ENCODE data around the gene NSF.
"Not testable (repeated sequence)": the region's sequence is repeated elsewhere in the genome, so short reads cannot be mapped to it uniquely, and the experiment has no call there.

The NSF gene

DNA sequence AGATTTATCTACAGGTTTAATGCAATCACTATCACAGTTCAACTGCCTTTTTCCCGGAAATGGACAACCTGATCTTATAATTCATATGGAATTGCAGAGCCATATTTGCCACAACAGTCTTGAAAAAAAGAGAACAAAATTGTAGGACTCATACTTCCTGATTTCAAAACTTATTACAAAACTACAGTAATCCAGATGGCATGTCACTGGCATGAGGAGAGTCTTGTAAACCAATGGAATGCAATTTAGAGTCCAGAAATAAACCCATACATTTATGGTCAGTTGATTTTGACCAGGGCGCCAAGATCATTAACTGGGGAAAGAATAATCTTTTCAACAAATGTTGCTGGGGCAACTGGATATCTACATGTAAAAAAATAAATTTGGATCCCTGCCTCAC, 20.8 kb downstream of the NSF start:
- H3K36me3 Mint-ChIP-seq (ENCODE audit: low read depth); DNase-seq (ENCODE audit: low spot score); H3K9me3 Mint-ChIP-seq; H3K4me1 Mint-ChIP-seq (ENCODE audit: low read depth); H3K27me3 Mint-ChIP-seq (ENCODE audit: low read depth); H3K4me3 Mint-ChIP-seq; H3K27ac Mint-ChIP-seq: not testable (repeated sequence)

DNA sequence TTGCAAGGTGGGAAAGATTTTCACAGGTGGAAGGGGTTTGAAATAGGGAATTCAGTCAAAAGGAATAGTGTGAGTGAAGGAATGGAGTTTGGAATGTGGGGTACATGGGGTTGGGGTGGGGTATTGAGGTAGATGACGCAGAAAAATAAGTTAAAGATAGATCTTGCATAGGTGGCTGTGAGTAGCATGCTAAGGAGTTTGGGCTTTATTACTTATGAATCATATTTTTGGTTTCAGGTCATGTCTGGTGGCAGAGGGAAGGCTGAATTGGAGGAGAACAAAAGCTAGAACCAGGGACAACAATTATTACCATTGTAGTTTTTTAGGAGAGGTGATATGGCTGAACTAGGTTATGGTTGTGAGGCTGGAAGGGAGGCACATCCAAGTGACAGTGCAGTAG, 23.4 kb downstream of the NSF start:
- not testable (repeated sequence) for H3K27me3 Mint-ChIP-seq (ENCODE audit: low read depth); H3K27ac Mint-ChIP-seq; DNase-seq (ENCODE audit: low spot score); H3K4me3 Mint-ChIP-seq; H3K36me3 Mint-ChIP-seq (ENCODE audit: low read depth); H3K4me1 Mint-ChIP-seq (ENCODE audit: low read depth); H3K9me3 Mint-ChIP-seq

- not testable (repeated sequence) for H3K4me3 Mint-ChIP-seq, H3K27ac Mint-ChIP-seq
These were observed 26.7 kb downstream of the NSF start for GRCh38 chr17:46617121-46617520.

DNA sequence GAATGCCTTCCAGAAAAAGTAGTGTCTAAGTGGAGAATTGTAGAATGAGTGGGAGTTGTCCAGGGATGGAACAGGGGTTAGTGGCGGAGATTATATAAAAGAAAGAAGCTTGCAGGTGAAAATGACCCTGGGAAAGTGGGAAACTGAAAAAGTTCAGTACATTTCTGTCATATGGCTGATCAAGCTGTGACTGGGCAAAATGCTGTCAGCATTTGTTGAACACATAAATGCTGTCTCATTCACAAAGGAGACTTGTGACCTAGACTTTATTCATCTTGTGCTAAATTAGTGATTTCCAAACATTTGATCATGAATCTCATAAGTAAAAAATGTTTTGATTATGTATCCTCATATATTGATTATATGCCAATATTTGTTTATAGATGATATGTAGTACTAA, 28.5 kb downstream of the NSF start:
- not testable (repeated sequence) for H3K4me3 Mint-ChIP-seq; H3K4me1 Mint-ChIP-seq (ENCODE audit: low read depth); H3K9me3 Mint-ChIP-seq; H3K27ac Mint-ChIP-seq; DNase-seq (ENCODE audit: low spot score); H3K36me3 Mint-ChIP-seq (ENCODE audit: low read depth); H3K27me3 Mint-ChIP-seq (ENCODE audit: low read depth)

More at GRCh38 chr17:46617121-46617520, 26.7 kb downstream of the NSF start:
- H3K27me3 Mint-ChIP-seq (ENCODE audit: low read depth); H3K9me3 Mint-ChIP-seq; H3K36me3 Mint-ChIP-seq (ENCODE audit: low read depth); H3K4me1 Mint-ChIP-seq (ENCODE audit: low read depth); DNase-seq (ENCODE audit: low spot score): not testable (repeated sequence)

- H3K4me3 Mint-ChIP-seq; DNase-seq (ENCODE audit: low spot score); H3K9me3 Mint-ChIP-seq; H3K27ac Mint-ChIP-seq; H3K4me1 Mint-ChIP-seq (ENCODE audit: low read depth); H3K27me3 Mint-ChIP-seq (ENCODE audit: low read depth); H3K36me3 Mint-ChIP-seq (ENCODE audit: low read depth): not testable (repeated sequence)
These were observed 33.3 kb downstream of the NSF start for GRCh38 chr17:46623790-46624189.

DNA sequence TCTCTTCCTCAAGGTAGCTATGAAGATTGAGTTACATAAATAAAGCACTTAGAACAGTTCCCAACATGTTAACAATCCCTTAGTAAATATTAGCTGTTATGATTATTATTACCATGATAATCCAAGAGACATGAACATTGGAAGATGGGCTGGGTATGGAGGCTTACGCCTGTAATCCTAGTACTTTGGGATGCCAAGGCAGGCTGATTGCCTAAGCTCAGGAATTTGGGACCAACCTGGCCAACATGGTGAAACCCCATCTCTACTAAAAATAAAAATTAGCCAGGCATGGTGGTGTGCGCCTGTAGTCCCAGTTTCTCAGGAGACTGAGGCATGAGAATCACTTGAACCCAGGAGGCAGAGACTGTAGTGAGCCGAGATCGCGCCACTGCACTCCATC, 34.3 kb downstream of the NSF start:
- H3K9me3 Mint-ChIP-seq; H3K27me3 Mint-ChIP-seq (ENCODE audit: low read depth); H3K4me3 Mint-ChIP-seq; H3K36me3 Mint-ChIP-seq (ENCODE audit: low read depth); H3K4me1 Mint-ChIP-seq (ENCODE audit: low read depth); H3K27ac Mint-ChIP-seq; DNase-seq (ENCODE audit: low spot score): not testable (repeated sequence)

DNA sequence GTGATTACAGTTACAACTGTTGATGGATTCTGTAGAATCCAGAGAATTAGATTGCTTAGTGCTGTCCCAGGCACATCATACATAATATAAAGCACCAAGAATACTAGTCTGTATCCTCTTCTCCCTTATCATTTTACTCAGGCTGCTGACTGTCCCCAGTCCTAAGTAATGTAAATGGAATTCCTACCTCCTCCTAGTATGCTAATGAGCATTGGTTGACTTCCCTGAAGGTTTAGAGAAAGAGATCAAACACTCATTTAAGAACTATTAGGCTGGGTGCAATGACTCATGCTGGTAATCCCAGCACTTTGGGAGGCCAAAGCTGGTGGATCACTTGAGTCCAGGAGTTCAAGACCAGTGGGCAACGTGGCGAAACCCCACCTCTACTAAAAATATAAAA, 37.0 kb downstream of the NSF start:
- not testable (repeated sequence) for H3K27me3 Mint-ChIP-seq (ENCODE audit: low read depth); H3K9me3 Mint-ChIP-seq; DNase-seq (ENCODE audit: low spot score); H3K27ac Mint-ChIP-seq; H3K4me1 Mint-ChIP-seq (ENCODE audit: low read depth); H3K4me3 Mint-ChIP-seq; H3K36me3 Mint-ChIP-seq (ENCODE audit: low read depth)

DNA sequence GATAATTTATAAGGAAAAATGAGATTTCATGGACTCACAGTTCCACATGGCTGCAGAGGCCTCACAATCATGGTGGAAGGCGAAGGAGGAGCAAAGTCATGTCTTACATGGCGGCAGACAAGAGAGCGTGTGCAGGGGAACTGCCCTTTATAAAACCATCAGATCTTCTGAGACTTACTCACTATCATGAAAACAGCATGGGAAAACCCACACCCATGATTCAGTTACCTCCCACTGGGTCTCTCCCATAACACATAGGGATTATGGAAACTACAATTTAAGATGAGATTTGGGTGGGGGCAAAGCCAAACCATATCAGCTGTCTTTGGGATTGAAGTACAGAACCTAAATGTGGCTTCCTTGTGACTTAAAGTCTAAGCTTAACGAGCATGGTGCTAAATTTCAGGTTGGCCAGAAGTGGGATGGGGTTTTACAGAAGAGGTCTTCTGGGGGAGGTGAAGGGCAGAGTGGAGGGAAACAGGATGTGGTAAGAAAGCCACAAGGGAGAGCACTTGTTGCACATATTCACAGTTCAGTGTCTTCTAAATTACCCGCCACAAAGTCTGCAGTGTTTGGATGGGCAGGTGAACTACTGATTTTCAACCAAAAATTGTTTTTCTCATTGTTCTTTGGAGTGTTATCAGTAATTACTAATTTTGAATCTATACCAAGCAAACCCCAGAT, 38.4 kb downstream of the NSF start:
- not testable (repeated sequence) for H3K9me3 Mint-ChIP-seq; H3K4me1 Mint-ChIP-seq (ENCODE audit: low read depth); H3K36me3 Mint-ChIP-seq (ENCODE audit: low read depth); H3K27me3 Mint-ChIP-seq (ENCODE audit: low read depth); DNase-seq (ENCODE audit: low spot score); H3K27ac Mint-ChIP-seq; H3K4me3 Mint-ChIP-seq

DNA sequence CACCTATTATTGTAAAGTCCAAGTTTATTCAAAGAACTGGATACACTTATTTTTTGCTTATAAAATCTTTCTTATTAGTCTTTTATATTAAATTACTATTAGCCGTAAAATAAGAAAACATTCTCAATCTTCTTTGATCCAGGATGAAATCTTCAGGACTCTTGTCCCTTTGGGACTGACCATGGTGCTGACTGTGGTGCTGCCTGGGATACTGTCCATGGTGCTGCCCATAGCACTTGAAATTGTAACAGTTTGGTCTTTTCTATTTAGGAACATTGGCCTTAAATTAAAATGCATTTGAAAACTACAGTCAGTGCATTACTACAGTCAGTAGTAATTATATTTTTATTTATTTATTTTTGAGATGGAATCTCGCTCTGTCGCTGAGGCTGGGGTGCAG, 41.7 kb downstream of the NSF start:
- not testable (repeated sequence) for H3K27me3 Mint-ChIP-seq (ENCODE audit: low read depth); H3K9me3 Mint-ChIP-seq; H3K27ac Mint-ChIP-seq; H3K36me3 Mint-ChIP-seq (ENCODE audit: low read depth); H3K4me1 Mint-ChIP-seq (ENCODE audit: low read depth); DNase-seq (ENCODE audit: low spot score); H3K4me3 Mint-ChIP-seq

DNA sequence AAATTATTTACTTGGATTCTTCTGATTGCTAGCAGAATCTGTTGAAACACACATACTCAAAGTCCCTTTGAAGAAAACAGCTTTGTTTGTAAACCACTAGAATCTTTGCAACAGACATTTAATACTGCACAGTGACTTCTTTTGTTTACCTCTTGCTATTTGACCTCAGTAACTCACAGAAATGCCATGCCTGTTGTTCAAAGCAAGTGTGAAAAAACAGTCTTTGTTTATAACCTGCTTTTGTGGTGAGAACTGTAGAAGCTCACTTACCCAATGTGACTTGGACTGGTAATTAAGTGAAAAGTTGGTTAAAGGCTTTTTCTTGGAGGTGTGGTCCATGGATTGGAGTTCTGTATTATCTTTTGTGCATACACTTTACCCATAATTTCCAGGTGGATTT, 44.4 kb downstream of the NSF start:
- H3K9me3 Mint-ChIP-seq; H3K27me3 Mint-ChIP-seq (ENCODE audit: low read depth); H3K27ac Mint-ChIP-seq; H3K4me1 Mint-ChIP-seq (ENCODE audit: low read depth); DNase-seq (ENCODE audit: low spot score); H3K36me3 Mint-ChIP-seq (ENCODE audit: low read depth); H3K4me3 Mint-ChIP-seq: not testable (repeated sequence)

DNA sequence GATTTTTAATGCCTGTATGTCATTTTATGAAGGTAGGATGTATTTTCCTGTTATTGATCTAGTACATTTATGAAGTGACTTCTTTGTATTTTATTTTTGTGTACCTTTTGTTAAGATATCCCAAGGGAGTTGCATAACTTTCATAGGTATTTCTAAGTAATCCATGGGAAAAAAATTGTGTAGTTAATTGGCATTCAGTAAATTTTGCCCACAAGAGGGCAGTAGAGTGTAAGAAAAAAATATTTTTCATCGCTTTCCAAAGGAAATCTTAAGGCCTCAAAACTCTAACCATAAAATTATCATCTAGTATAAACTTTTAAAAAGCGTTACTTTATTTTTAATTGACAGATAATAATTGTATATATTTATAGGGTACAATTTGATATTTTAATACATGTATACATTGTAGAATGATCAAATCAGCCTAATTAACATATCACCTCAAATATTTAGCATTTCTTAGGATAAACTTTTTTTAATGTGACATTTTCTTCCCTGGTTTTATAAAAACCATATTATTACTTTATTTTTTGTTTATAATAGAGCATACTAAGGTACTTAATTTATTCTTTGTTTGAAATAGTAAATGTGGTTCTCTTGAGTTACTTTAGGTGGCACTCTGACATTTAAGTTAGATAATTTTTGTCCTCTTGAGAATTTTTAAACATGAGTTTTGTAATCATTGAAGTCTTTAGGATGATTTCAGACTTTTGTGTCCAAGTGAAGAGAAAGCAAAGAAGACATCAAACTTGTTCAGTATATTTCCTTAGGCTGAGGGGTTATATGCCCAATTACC, 51.6 kb downstream of the NSF start:
- DNase-seq (ENCODE audit: low spot score); H3K4me3 Mint-ChIP-seq; H3K4me1 Mint-ChIP-seq (ENCODE audit: low read depth); H3K27me3 Mint-ChIP-seq (ENCODE audit: low read depth); H3K36me3 Mint-ChIP-seq (ENCODE audit: low read depth); H3K9me3 Mint-ChIP-seq; H3K27ac Mint-ChIP-seq: not testable (repeated sequence)

- H3K9me3 Mint-ChIP-seq; DNase-seq (ENCODE audit: low spot score); H3K4me3 Mint-ChIP-seq; H3K27me3 Mint-ChIP-seq (ENCODE audit: low read depth); H3K36me3 Mint-ChIP-seq (ENCODE audit: low read depth); H3K27ac Mint-ChIP-seq; H3K4me1 Mint-ChIP-seq (ENCODE audit: low read depth): not testable (repeated sequence)
These were observed 56.8 kb downstream of the NSF start for GRCh38 chr17:46647251-46647650.

GRCh38 chr17:46647688-46648278, 57.3 kb downstream of the NSF start:
- not testable (repeated sequence) for H3K4me3 Mint-ChIP-seq; DNase-seq (ENCODE audit: low spot score); H3K9me3 Mint-ChIP-seq; H3K4me1 Mint-ChIP-seq (ENCODE audit: low read depth); H3K27me3 Mint-ChIP-seq (ENCODE audit: low read depth); H3K27ac Mint-ChIP-seq; H3K36me3 Mint-ChIP-seq (ENCODE audit: low read depth)

DNA sequence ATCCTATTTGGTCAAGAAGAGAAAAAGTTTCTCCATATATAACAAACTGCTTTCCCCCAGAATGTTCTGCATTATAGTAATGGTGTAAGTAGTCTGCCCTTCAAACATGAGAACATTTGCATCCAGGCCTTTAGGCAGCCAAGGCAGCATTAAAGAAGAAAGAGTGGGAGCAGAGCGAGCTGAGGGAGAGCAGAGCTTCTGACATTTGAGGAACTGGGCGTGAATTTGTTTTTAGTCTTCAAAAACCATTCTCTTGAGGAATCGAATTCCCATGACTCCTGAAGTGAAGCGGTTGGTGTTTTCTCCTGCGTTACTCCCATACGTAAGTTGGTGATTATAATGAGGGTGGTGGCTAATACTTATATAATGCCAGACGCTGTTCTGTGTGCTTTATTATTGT, 58.8 kb downstream of the NSF start:
- H3K4me1 Mint-ChIP-seq (ENCODE audit: low read depth); DNase-seq (ENCODE audit: low spot score); H3K4me3 Mint-ChIP-seq; H3K36me3 Mint-ChIP-seq (ENCODE audit: low read depth); H3K27me3 Mint-ChIP-seq (ENCODE audit: low read depth); H3K9me3 Mint-ChIP-seq; H3K27ac Mint-ChIP-seq: not testable (repeated sequence)
